ENCODE data around the gene FIBCD1. TPM values are rescaled to one million over a fixed set of nuclear protein-coding genes. Genes with fewer than 3 reads are reported as not detected.

FIBCD1 gene
- total RNA-seq, 1 experiment from 2014 or later, result 6.6 TPM

- TF ChIP-seq ZNF532 (CRISPR knock-in tag; IDR thresholded peaks at IDR 0.05; ENCODE audit: borderline replicate concordance), result no peak
These were observed 24.5 kb downstream of the FIBCD1 start (continued) for GRCh38 chr9:130914417-130915095.

- Mint-ChIP-seq H3K4me1 (peaks cover 9% of the 10 kb centered on the region), H3K27me3 (ENCODE audit: low read depth) (no peaks in the 10 kb centered on the region), H3K4me3 (no peak overlapping the region), H3K36me3 (no peaks in the 10 kb centered on the region), H3K27ac (peak overlapping the region; percentile 85), H3K9me3 (no peaks in the 10 kb centered on the region)
- ATAC-seq, result peak; percentile 15
- DNase-seq (ENCODE audit: low spot score), result no peak
- ChIA-PET CTCF (interaction anchor here (0.9 to 2.4 kb wide), 8 partner anchors 21 to 144 kb away, joined by 3 to 20 read pairs (median 6); no protein-coding TSS in a partner anchor), POLR2A (interaction anchor here (0.8 to 0.9 kb wide), 2 partner anchors 28 to 78 kb away, joined by 3 to 4 read pairs; no protein-coding TSS in a partner anchor)
- TF ChIP-seq ZBTB21 (CRISPR knock-in tag; IDR thresholded peaks at IDR 0.05; ENCODE audit: borderline replicate concordance) (no peak), SMAD4 (CRISPR knock-in tag; IDR thresholded peaks at IDR 0.05) (no peak), ZNF263 (CRISPR knock-in tag; IDR thresholded peaks at IDR 0.05; ENCODE audit: low read depth) (no peak), CREM (CRISPR knock-in tag; IDR thresholded peaks at IDR 0.05) (no peak), ARID4B (CRISPR knock-in tag; IDR thresholded peaks at IDR 0.05; ENCODE audit: borderline replicate concordance) (no peak), GTF2I (CRISPR knock-in tag; conservative IDR thresholded peaks at IDR 0.05) (no peak), TP53 (CRISPR knock-in tag; IDR thresholded peaks at IDR 0.05) (no peak), RELA (CRISPR knock-in tag; IDR thresholded peaks at IDR 0.05; ENCODE audit: borderline replicate concordance) (no peak), ZNF423 (CRISPR knock-in tag; IDR thresholded peaks at IDR 0.05) (no peak), NFATC4 (CRISPR knock-in tag; IDR thresholded peaks at IDR 0.05) (no peak), FOXP4 (CRISPR knock-in tag; IDR thresholded peaks at IDR 0.05) (no peak)
- TF ChIP-seq, protein P1, sequence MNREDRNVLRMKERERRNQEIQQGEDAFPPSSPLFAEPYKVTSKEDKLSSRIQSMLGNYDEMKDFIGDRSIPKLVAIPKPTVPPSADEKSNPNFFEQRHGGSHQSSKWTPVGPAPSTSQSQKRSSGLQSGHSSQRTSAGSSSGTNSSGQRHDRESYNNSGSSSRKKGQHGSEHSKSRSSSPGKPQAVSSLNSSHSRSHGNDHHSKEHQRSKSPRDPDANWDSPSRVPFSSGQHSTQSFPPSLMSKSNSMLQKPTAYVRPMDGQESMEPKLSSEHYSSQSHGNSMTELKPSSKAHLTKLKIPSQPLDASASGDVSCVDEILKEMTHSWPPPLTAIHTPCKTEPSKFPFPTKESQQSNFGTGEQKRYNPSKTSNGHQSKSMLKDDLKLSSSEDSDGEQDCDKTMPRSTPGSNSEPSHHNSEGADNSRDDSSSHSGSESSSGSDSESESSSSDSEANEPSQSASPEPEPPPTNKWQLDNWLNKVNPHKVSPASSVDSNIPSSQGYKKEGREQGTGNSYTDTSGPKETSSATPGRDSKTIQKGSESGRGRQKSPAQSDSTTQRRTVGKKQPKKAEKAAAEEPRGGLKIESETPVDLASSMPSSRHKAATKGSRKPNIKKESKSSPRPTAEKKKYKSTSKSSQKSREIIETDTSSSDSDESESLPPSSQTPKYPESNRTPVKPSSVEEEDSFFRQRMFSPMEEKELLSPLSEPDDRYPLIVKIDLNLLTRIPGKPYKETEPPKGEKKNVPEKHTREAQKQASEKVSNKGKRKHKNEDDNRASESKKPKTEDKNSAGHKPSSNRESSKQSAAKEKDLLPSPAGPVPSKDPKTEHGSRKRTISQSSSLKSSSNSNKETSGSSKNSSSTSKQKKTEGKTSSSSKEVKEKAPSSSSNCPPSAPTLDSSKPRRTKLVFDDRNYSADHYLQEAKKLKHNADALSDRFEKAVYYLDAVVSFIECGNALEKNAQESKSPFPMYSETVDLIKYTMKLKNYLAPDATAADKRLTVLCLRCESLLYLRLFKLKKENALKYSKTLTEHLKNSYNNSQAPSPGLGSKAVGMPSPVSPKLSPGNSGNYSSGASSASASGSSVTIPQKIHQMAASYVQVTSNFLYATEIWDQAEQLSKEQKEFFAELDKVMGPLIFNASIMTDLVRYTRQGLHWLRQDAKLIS (CRISPR knock-in tag; IDR thresholded peaks at IDR 0.05; ENCODE audit: borderline replicate concordance), result no peak
- TF ChIP-seq, protein P2, sequence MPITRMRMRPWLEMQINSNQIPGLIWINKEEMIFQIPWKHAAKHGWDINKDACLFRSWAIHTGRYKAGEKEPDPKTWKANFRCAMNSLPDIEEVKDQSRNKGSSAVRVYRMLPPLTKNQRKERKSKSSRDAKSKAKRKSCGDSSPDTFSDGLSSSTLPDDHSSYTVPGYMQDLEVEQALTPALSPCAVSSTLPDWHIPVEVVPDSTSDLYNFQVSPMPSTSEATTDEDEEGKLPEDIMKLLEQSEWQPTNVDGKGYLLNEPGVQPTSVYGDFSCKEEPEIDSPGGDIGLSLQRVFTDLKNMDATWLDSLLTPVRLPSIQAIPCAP (CRISPR knock-in tag; IDR thresholded peaks at IDR 0.05), result no peak
- TF ChIP-seq, protein P3, sequence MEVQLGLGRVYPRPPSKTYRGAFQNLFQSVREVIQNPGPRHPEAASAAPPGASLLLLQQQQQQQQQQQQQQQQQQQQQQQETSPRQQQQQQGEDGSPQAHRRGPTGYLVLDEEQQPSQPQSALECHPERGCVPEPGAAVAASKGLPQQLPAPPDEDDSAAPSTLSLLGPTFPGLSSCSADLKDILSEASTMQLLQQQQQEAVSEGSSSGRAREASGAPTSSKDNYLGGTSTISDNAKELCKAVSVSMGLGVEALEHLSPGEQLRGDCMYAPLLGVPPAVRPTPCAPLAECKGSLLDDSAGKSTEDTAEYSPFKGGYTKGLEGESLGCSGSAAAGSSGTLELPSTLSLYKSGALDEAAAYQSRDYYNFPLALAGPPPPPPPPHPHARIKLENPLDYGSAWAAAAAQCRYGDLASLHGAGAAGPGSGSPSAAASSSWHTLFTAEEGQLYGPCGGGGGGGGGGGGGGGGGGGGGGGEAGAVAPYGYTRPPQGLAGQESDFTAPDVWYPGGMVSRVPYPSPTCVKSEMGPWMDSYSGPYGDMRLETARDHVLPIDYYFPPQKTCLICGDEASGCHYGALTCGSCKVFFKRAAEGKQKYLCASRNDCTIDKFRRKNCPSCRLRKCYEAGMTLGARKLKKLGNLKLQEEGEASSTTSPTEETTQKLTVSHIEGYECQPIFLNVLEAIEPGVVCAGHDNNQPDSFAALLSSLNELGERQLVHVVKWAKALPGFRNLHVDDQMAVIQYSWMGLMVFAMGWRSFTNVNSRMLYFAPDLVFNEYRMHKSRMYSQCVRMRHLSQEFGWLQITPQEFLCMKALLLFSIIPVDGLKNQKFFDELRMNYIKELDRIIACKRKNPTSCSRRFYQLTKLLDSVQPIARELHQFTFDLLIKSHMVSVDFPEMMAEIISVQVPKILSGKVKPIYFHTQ (CRISPR knock-in tag; IDR thresholded peaks at IDR 0.05), result no peak
These were observed 25.2 kb downstream of the FIBCD1 start for GRCh38 chr9:130913599-130914416.
